Activated gamma-delta T cell treated with Interleukin-2 at 50 U/mL for 16 hours (primary cell): Measurements from ENCODE around the gene PLXNA2.

ENCODE experiments used
- DNase-seq: peaks from one replicate; pipeline ENCODE4 v3.0.0-alpha.2; 2020

Gene PLXNA2

DNA sequence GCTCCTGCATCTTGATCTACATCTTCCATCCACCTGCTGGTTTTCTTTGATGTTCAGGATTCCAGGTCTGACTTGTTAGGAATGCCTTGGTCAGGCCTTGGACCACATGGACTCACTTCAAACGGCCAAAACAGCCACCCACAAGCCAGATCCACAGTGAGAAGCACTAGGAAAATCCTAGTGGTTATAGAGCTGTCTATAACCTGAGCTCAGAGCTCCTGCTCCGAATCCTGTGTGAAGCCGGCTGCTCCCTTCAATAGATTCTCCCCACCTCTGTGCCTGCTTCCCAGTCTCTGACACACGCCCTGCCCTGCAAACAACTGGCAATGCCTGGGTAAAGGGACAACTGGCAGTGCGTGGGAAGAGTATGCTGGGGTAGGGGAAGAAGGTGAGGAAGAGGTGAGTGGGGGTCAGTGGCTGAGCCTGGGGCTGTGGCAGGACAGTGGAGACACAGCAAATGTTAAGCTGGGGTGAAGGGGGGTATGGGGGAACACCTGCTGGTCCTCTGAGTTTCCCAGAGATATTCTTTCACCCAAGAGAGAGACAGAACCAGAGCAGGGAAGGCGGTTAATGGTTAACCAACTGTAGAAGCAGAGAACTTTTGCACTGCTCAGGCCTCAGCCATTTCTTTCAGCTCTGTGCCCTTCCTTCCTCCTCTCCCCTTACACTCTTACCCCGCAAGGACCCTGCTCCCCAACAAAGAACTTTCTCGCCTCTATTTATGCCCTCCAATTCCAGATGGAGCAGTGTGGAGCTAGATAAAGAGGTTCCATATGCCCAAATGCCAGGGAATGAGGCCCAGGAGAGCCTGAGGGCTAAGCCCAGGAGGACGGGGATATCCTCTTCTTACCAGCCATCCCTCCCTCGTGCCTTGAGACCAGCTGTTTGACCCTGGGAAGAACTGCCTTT is 4.5 kb downstream of the PLXNA2 start:
- no peak for DNase-seq

DNA sequence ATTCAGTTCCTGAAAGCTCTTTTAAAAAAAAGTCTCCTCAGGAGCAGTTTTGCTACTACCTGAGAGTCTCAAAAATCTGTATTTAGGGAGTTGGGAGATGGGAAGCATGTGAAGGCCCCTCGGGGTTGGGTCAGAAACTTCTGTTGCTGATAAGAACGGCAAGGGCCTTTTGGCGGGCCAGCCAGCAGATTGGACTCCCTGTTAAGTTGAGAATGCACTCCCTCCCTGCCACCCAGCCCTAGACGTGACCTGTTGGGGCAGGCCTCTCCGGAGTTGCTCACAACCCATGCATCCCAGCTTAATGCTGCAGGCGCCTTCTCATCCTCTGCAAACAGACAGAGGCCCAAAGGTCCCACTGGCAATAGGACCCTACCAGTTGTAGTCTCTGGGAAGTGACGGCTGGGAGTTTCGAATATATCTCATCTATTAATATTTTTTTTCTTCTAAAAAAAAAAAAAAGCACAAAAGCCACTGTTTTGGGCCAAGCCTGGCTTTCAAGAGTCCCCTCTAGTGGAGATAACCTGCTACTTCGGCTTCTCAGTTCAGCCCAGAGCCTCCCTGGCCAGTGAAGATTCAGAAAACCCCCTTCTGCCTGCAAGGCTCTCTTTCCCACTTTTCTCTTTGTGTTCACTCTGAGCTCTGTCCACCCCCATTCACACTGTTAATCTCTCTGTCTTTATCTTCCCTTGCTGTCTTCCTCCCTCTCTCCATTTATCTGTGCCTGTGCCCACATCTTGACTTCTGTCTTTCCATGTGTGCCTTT is 5.3 kb downstream of the PLXNA2 start:
- DNase-seq: no peak

DNA sequence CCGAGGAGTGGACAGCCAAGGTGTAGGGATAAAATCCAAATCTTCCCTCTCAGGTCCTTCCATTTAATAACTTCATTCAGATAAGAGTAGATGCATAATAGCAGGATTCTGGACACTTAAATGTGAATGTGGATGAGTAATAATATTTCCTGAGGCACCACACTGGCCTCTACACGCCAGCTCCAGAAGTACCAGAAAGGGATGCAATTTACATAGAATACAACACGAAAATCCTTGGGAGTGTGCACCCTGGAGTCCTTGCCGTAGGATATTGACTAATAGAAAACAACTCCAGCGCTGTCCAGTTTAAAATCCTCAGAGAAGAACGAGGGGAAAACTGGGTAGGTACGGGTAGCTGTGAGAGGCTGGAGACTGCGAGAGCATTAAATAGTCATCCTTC is 6.9 kb downstream of the PLXNA2 start:
- DNase-seq: no peak

DNA sequence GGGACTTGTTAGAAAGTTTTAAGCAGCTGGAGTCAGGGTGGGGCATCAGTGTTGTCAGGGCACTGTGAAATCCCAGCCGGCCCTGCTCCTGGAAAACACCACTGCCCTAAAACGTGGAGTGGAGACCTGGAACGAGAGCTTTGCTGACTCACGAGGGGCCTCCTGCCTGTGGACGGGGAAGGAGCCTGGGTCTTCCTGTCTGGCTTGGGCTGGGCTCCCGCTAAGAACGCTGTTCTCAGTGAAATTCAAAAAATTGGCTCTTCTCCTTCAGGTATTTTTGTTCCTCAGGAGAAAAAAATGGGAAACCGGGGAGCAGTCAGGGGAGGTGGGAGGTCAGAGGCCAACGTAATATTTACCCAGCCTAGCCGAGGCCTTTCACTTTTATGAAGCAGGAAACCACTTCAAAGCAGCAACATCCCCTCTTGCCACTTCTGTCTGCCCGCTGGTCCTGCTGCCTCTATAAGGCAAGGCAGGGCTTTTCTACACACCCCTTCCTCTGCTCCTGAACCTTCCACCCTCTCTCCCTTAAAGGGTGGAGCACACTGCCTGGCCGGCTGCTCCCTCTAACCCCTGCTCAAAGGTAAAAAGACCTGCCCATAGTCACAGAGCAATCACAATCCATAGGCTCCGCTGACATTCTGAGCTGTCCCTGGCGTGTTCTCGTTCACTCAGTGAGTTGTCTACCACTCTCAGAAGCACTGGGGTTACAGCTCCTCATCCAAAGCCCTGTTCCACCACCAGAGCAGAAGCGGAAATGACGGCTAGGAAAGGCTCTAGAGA is 8.0 kb downstream of the PLXNA2 start:
- no peak for DNase-seq

DNA sequence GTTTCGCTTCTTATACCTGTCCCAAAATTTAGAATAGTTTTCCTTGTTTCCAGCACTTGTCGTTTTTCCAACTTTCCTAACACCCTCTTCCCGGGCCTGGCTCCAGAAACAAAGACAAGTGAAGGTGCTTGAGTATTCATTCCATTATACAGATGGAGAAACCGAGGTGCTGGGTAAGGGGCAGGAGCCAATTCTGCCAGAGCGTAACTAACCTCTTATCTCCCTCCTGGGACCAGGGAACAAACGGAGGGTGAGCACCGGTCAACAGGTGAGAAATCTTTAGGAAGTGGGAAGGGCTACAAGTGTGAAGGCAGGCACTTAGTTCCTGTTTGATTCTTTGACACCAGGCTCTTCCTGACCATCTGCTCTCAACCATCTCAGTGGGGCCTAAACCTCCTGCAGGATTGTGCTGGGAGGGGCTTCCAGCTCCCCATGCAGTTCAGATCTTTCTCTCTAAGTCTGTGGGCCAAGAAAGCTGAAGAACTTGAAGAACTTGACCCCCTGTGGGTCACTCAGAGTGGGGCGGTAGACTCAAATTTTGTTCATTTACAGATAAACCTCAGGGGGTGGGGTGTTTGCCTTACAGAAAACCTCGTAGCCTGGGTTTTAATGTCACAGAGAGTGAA is 8.7 kb downstream of the PLXNA2 start:
- DNase-seq: no peak

DNA sequence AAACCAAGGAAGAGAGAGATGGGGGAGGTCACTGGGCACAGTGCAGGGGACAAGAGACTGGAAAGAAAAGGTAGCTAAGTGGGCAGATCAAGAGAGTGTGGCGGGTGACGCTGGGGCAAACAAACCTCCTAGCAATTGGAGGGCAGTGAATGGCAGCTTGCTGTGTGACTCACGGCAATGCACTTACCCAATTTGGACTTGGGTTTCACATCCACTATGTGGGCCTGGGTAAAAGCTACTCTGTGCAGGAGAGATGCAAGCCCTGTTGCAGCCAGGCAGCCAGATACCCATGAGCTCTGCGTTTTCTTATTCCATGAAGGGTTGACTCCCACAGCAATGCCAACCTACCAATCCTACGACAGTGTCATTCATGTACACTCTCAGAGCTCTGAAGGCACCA is 9.5 kb downstream of the PLXNA2 start:
- no peak for DNase-seq

DNA sequence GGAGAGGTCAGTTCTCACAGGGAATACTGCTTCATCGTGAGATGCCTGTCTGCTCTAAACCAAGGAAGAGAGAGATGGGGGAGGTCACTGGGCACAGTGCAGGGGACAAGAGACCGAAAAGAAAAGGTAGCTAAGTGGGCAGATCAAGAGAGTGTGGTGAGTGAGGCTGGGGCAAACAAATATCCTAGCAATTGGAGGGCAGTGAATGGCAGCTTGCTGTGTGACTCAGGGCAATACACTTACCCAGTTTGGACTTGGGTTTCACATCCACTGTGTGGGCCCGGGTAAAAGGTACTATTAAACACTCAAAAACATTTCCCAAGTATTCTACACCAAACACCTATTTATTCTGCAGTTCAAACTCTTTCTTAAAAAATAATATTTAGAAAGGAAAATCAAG is 10.2 kb downstream of the PLXNA2 start:
- no peak for DNase-seq

DNA sequence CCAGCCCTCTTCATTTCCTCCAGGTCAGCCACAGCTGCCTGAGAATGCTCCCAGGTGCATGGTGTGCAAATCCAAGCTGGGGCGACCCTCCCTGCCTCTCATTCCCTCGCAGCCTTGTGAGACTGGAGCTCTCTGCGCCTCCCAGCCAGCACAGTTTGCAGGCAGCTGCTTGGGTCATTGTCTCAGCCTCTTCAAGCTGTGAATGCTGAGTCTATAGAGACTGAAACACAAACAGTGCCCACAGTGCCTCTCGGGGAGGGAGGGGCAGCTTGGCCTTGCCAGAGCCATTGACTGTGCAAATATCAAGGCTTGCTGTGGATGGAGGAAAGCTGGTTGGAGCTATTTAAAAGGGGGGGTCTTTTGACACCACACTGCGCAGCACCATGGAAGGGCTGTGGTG is 10.6 kb downstream of the PLXNA2 start:
- no peak for DNase-seq

DNA sequence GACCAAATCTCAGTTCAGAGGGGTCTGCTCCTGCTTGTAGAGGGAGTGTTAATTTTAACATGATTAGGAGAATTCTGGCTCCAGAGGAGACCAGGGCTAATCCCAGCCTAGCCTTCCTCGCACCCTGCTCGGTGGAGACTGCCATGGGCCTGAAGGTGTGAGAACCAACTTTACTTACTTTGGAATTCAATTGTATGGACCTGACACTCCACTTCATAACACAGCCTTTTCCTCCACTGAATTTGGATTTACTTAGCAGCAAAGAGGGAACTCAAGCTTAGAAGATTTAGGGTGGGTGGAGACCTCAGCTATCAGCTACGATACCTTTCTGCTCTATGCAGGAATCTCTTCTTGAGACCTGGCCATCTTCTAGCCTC is 11.5 kb downstream of the PLXNA2 start:
- no peak for DNase-seq

DNA sequence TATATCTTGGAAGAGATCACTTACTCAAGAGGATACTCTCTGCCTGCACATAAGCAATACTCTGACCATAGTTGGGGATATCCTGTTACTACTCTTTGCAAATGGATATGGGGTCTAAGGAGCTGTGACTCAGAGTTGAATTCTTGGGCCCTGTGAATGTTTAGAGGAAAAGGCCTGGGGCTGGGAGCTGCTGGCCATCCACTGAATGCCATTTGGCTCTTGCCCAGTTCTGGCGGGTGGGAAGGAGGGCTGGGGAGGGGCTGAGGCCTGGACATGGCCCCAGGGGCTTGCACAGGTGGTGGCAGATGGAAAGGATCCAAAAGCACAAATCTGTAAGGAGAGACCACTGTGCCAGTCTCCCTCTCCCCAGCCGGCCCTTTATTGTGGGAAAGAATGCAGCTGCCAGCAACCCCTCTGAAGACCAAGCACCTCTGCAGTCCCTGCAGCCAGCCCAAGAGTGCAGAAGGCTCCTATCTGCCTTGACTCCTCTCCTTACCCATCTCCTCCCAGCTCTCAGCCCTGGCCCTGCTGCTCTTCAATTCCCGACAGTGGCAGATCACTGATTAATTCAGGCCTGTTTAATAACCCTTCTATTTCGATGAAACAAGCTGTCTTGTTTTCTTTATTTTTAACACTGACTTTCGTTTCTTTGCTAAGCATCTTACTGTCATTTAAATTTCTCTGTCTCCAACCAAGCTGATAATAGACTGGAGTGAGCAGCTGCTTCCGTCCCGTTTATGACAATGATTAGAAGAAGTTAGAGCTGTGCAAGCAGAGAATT is 12.1 kb downstream of the PLXNA2 start:
- DNase-seq: no peak

DNA sequence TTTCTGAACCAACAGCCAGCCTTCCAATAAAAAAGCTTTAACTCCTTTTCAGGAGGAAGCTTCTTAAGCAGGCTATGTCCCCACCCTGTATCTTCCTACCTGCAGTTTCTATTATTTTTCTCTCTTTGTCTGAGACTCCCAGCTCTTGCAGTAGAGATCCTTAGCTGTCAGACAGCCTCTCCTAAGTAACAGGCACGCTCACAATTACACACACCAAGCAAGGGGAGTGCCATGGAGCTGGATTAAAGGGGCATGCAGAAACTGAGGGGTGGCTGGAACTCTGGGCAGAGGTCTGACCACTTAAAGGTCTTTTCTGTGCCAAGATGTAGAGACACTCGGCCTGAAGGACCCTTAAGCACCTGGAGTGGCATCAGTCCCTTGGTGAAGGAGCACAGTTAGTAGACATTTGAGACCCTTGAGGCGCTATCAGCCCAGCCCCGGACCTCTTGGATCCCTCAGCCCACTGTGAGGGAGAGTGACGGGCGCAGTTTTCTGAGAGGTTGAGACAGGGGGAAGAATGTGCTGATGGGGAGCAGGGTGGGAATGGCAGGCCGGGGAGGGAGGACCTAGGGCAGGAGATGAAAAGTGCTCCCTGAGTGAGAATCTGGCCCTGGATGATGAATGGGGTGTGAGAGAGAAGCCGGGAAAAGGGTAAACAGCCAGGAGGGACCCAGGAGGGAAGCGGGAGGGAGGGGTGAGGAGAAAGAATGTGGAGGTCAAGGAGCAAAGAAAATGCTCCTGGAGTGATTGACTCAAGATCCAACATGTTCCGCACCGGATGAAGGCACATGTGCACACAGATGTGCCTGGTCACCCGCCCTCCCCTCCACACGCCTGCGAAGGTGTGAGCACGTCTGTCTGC is 13.3 kb downstream of the PLXNA2 start:
- DNase-seq: no peak

DNA sequence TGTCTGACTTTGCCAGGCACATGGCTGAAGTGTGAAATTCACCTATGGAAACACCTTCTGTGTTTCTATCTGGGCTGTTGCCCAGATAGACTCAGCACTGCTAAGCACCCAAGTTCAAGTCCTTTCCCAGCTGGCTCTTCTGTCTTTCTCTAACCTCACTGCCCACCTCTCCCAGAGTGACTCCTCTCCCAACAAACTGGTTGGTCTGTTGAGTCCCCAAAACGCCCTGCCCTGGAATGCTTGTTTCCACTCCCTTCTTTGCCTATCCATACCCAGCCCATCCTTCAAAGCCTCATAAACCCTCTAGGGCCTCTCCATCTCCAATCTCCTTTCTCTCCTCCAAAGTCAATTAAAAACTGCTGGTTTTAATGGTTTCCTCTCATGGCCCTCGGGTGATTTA is 15.6 kb downstream of the PLXNA2 start:
- no peak for DNase-seq

DNA sequence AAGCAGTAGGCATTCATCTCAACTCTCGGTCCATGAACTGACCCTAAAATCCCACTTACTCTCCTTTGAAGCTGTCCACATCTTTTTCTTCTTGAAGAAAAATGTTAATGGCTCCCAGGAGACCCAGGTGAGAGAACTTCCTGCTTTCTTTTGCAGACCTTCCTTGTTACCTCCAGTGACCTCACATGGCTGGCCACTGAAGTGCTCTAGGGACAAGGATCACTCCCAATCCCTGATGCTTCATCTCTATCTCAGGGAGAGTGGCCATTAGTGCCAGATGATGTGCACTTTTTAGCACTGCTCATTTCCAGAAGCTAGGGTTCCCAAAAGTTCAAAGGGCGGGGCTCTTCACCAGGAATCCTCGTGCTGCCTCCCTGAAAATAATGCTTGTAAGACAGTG is 16.2 kb downstream of the PLXNA2 start:
- no peak for DNase-seq

DNA sequence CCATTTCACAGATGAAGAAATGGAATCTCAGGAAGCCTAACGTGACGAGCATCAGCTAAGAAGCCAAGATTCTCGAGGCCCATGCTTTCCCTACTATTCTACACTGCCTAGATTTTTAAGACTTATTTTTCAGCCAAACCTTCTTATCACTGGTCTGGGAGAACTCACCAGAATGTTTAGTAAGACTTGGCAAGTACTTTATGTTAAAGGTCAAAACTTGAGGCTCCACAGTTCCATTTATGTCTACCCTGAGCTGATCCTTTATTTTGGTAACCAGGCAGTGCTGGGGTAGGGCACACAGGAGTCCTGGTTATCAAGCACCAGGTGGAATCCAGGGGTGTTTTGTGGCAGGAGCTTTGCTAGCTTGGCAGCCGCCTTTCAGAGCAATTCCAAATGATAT is 16.8 kb downstream of the PLXNA2 start:
- no peak for DNase-seq

DNA sequence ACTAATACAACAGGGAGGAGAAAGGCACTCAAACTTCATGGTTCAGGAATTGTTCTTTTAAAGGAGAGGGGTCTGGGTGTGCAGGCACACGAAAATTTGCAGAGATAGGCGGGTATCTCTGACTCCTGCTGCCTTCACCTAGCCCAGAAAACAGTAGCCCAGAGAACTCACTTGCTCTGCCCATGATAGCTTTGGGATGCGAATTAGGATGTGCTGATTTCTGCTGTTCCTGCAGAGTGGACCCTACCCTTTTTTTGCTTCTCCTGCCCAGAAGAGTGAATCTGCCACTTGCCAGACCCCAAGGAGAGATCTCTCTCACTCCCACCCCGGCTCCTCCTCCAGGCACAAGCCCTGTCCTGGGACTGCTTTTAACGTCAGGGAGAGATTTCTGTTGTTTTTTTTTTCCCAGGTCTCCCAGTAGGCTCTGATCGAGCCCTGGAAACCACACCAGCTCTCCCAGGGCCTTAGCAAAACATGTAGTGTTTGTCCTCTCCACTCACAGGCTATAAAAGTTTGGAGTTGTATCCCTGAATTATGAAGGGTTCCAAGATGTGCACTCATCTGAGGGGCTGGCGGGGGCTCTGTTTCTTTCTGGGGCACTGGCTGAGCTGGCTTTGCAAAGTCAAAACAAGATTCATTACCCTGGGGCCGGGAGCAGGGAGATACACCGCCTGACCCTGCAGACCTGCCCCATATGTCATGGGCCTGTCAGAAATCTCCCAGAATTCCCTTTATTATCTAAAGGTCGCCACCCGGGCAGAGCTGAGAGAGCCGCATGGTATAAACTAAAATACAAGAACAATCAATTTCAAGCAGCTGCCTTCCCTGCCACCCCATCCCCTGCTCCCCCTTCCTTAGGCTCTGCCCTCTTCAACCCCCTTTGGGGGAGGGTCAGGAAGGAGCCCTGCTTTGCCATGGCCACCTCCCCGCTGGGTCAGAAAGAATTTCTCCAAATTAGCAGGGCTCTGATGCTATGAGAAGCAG is 17.9 kb downstream of the PLXNA2 start:
- DNase-seq: no peak

DNA sequence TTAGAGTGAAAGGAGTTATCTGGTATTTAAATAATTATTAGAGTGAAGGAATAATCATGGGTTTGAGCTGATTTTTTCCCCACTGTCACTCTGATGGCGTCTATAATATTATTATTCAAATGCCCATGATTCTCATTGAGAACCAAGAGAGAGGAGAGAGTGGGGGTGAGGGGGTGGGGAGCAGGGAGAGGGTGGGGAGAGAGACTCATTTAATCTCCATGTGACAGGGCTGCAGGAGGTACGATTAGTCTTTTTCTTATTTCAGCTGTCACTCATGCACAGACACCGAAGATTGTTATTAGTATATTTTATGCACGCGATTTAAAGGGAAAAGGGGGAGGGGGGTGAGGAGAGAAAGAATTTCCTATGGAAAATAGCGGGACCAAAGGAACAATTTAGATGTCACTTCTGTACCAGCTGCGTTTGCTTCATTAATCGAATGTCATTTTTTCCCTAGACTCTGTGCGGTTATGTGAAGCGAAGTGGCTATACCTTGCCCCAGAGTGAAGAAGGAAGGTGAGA is 19.9 kb downstream of the PLXNA2 start:
- no peak for DNase-seq

DNA sequence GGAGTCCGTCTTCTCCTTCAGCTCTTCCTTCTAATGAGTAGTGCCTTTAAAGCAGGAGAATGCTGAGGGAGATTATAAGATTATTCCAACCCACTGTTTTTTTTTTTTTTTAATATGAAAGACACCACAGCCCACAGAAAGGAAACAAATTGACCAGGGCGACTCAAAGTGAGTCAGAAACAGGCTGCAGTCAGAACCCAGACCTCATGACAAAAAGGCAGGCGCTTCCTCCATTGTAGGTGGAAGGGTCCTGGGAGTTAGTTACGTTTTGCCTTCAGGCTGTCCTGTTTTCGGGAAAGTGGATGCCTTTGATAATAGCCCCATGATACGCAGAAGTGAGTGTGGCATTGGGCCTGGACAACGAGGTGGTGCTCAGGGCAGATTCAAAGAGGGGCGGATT is 21.0 kb downstream of the PLXNA2 start:
- no peak for DNase-seq

DNA sequence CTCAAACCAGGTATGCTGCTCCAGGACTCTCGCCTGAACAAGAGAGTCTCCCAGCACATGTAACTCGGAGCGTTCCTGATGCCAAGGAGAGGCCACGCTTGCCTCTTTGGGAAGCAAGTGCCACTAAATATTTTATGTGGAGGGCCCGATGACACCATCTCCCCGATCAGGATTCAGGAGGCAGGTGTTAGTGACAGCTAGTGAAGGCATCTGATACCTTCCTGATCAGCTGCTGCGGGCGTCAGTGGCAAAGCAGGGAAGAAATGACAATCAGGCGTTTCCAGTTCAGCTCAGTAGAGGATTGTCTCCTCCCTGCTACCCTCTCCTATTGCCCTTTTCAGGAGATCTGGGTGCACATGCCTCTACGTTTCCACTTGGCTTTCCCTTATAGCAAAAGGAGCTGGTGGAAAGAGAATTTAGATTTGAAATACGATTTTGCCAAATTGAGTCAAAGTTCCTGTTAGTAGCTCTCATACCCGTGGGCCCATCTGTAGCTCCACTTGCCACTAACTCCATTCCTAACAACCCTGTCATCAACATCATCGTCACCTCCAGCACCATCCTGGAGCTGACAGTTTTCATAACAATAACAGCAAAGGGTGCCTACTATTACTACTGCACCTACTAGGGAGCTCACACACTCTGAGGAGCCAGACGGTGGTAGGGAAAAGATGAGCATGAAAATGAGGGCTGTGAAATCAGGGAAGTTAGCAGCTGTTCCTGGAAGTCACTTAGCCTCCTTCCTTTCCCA is 21.6 kb downstream of the PLXNA2 start:
- no peak for DNase-seq

DNA sequence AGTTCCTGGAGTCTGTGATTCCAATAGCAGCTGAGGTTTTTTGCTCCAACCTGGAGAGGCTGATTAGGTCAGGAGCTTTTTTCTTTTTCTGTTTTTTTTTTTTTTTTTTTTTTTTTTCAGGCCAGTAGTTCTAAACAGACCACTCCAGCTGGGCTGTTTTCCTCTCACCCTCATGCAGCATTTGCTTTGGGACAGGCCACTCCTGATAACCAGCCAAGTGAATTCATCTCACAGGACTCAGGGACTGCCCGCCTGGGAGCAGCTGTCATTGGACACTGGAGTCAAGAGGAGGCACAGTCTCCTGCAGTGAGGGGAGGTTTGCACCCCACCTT is 22.9 kb downstream of the PLXNA2 start:
- DNase-seq: no peak
